ENCODE results near the gene RSAD2. TPM values are rescaled to one million over a fixed set of nuclear protein-coding genes. Genes with fewer than 3 reads are reported as not detected.
"Not testable (repeated sequence)": the region's sequence is repeated elsewhere in the genome, so short reads cannot be mapped to it uniquely, and the experiment has no call there.

RSAD2 gene
- total and polyA plus RNA-seq, 4 donors: 1.7 to 8.9 (median 6.6) TPM

DNA sequence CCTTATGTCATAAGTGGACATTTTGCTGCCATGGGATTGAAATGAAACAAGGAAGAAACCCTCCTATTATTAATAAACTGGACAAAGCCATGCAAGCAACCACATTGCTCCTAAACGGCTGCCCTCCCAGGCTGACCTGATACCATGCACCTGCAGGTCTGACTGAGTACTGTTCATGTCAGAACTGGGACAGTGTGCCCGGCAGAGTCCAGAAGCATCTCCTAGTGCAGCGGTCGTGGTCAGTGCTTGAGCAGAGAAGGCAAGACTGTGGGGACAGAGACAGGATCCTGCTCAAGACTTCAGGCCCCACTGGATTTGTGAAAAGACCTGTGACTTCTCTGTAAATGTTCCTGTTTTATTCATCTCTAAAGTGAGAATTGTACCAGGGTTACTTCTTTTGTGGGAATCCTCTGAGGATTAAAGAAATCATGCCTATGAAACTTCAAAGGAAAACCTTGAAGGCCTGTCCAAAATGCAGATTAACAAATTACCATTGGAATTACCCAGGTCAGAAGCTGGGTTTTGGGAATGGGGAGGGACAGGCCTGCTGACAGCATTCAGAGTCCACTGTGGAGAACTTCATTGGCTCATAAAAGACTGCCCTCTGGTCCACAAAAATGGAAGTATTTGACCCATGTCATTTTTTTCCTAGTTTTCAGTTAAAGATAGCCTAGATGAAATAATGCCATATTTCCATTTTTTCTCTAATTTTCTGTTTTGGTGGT is 53.5 kb downstream of the RSAD2 start:
- H3K4me1 ChIP-seq (ENCODE audit: control insufficient read depth in 1 of 2, insufficient read depth in 2 of 2, low read length in 2 of 2): no peaks in the 10 kb centered on the region
- ATAC-seq (ENCODE audit: low FRiP score) (no peak), DNase-seq (no peak)
- no peak overlapping the region for H3K27ac ChIP-seq (ENCODE audit: low read depth in 1 of 2, low read length in 2 of 2)
- no peaks in the 10 kb centered on the region for H3K36me3 ChIP-seq (ENCODE audit: control insufficient read depth in 1 of 2, insufficient read depth in 2 of 2, low read length in 1 of 2)
- H3K9me3 ChIP-seq (ENCODE audit: control insufficient read depth, low read length): no peaks in the 10 kb centered on the region
- intact Hi-C loops (cut with DNase I): no loop called here
- 81 to 86% methylated on average over 4 of the region's 4 CpGs for WGBS, 2 donors
- no peaks in the 10 kb centered on the region for H3K27me3 ChIP-seq (ENCODE audit: control insufficient read depth in 1 of 2, insufficient read depth in 2 of 2, low read length in 1 of 2)
- H3K4me3 ChIP-seq (ENCODE audit: low read length in 2 of 2): no peak overlapping the region

- Histone ChIP-seq H3K4me3 (ENCODE audit: low read length in 2 of 2) (no peak overlapping the region), H3K27ac (ENCODE audit: low read depth in 1 of 2, low read length in 2 of 2) (no peak overlapping the region), H3K36me3 (ENCODE audit: control insufficient read depth in 1 of 2, insufficient read depth in 2 of 2, low read length in 1 of 2) (no peaks in the 10 kb centered on the region), H3K27me3 (ENCODE audit: control insufficient read depth in 1 of 2, insufficient read depth in 2 of 2, low read length in 1 of 2) (no peaks in the 10 kb centered on the region), H3K4me1 (ENCODE audit: control insufficient read depth in 1 of 2, insufficient read depth in 2 of 2, low read length in 2 of 2) (no peaks in the 10 kb centered on the region), H3K9me3 (ENCODE audit: control insufficient read depth, low read length) (no peaks in the 10 kb centered on the region)
- intact Hi-C loops (cut with DNase I): no loop called here
- ATAC-seq (ENCODE audit: low FRiP score) (no peak), DNase-seq (no peak)
- 44 to 58% methylated on average over 1 of the region's 1 CpG for WGBS, 2 donors
These were observed 54.2 kb downstream of the RSAD2 start for GRCh38 chr2:6931753-6932152.

DNA sequence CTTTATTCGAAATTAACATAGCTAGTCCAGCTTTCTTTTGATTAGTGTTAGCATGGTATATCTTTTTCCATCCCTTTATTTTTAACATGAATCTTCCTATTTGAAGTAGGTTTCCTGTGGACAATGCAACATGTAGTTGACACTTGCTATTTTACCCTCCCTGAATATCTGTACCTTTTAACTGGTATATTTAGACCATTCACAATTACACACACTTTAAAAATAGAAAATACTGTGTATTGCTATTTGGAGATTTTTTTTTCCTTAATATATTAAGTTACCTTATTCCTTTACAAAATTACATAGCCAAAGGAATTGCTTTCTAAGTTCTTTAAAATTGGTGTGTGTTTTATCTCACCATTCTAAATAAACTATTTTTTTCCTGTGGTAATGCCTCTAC is 54.6 kb downstream of the RSAD2 start:
- WGBS, 2 donors: 95 to 97% methylated on average over 1 of the region's 1 CpG
- Histone ChIP-seq H3K4me3 (ENCODE audit: low read length in 2 of 2) (no peak overlapping the region), H3K27me3 (ENCODE audit: control insufficient read depth in 1 of 2, insufficient read depth in 2 of 2, low read length in 1 of 2) (no peaks in the 10 kb centered on the region), H3K4me1 (ENCODE audit: control insufficient read depth in 1 of 2, insufficient read depth in 2 of 2, low read length in 2 of 2) (no peaks in the 10 kb centered on the region), H3K27ac (ENCODE audit: low read depth in 1 of 2, low read length in 2 of 2) (no peak overlapping the region), H3K36me3 (ENCODE audit: control insufficient read depth in 1 of 2, insufficient read depth in 2 of 2, low read length in 1 of 2) (no peaks in the 10 kb centered on the region), H3K9me3 (ENCODE audit: control insufficient read depth, low read length) (no peaks in the 10 kb centered on the region)
- ATAC-seq (ENCODE audit: low FRiP score) (no peak), DNase-seq (no peak)
- intact Hi-C loops (cut with DNase I): no loop called here

- Histone ChIP-seq H3K27ac (ENCODE audit: low read depth in 1 of 2, low read length in 2 of 2) (no peak overlapping the region), H3K4me1 (ENCODE audit: control insufficient read depth in 1 of 2, insufficient read depth in 2 of 2, low read length in 2 of 2) (no peaks in the 10 kb centered on the region), H3K27me3 (ENCODE audit: control insufficient read depth in 1 of 2, insufficient read depth in 2 of 2, low read length in 1 of 2) (no peaks in the 10 kb centered on the region), H3K36me3 (ENCODE audit: control insufficient read depth in 1 of 2, insufficient read depth in 2 of 2, low read length in 1 of 2) (no peaks in the 10 kb centered on the region), H3K9me3 (ENCODE audit: control insufficient read depth, low read length) (no peaks in the 10 kb centered on the region), H3K4me3 (ENCODE audit: low read length in 2 of 2) (no peak overlapping the region)
- ATAC-seq (ENCODE audit: low FRiP score) (no peak), DNase-seq (no peak)
- intact Hi-C loops (cut with DNase I): no loop called here
- WGBS, 2 donors: 97% methylated on average over 7 of the region's 7 CpGs
These were observed 55.3 kb downstream of the RSAD2 start for GRCh38 chr2:6932828-6933227.

- DNase-seq (no peak), ATAC-seq (ENCODE audit: low FRiP score) (no peak)
- Histone ChIP-seq H3K4me3 (ENCODE audit: low read length in 2 of 2) (no peak overlapping the region), H3K36me3 (ENCODE audit: control insufficient read depth in 1 of 2, insufficient read depth in 2 of 2, low read length in 1 of 2) (no peaks in the 10 kb centered on the region), H3K27me3 (ENCODE audit: control insufficient read depth in 1 of 2, insufficient read depth in 2 of 2, low read length in 1 of 2) (no peaks in the 10 kb centered on the region), H3K27ac (ENCODE audit: low read depth in 1 of 2, low read length in 2 of 2) (no peak overlapping the region), H3K9me3 (ENCODE audit: control insufficient read depth, low read length) (no peaks in the 10 kb centered on the region), H3K4me1 (ENCODE audit: control insufficient read depth in 1 of 2, insufficient read depth in 2 of 2, low read length in 2 of 2) (no peaks in the 10 kb centered on the region)
- intact Hi-C loops (cut with DNase I): no loop called here
- 88 to 92% methylated on average over 3 of the region's 3 CpGs for WGBS, 2 donors
These were observed 56.3 kb downstream of the RSAD2 start for GRCh38 chr2:6933911-6934310.

DNA sequence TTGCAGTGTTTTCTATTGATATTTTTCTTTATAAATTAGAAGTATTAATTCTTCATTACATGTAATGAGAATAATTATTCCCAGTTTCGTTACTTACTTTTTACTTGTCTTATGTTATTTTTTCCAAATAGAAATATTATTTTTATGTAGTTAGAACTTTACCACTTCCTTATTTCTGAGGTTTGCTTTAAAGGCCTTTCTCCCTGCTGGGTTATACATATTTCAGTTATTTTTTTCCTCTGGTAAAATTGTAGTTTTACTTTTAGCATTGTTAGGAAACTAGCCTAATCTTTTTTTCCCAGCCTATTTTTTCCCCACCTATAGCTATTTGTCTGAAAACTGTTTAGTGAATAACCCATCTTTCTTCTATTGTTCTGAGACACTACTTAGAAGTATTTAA is 56.8 kb downstream of the RSAD2 start:
- no peak for DNase-seq

GRCh38 chr2:6934758-6935651 is 57.4 kb downstream of the RSAD2 start:
- H3K9me3 ChIP-seq (ENCODE audit: control insufficient read depth, low read length): no peaks in the 10 kb centered on the region
- no peaks in the 10 kb centered on the region for H3K36me3 ChIP-seq (ENCODE audit: control insufficient read depth in 1 of 2, insufficient read depth in 2 of 2, low read length in 1 of 2)
- 91 to 93% methylated on average over 11 of the region's 11 CpGs for WGBS, 2 donors
- intact Hi-C loops (cut with DNase I): no loop called here
- DNase-seq (no peak), ATAC-seq (ENCODE audit: low FRiP score) (no peak)
- H3K4me1 ChIP-seq (ENCODE audit: control insufficient read depth in 1 of 2, insufficient read depth in 2 of 2, low read length in 2 of 2): no peaks in the 10 kb centered on the region
- H3K27ac ChIP-seq (ENCODE audit: low read depth in 1 of 2, low read length in 2 of 2): no peak overlapping the region
- no peak overlapping the region for H3K4me3 ChIP-seq (ENCODE audit: low read length in 2 of 2)
- H3K27me3 ChIP-seq (ENCODE audit: control insufficient read depth in 1 of 2, insufficient read depth in 2 of 2, low read length in 1 of 2): no peaks in the 10 kb centered on the region

More for the DNA sequence above, 56.8 kb downstream of the RSAD2 start:
- Histone ChIP-seq H3K27ac (ENCODE audit: low read depth in 1 of 2, low read length in 2 of 2) (no peak overlapping the region), H3K4me3 (ENCODE audit: low read length in 2 of 2) (no peak overlapping the region), H3K9me3 (ENCODE audit: control insufficient read depth, low read length) (no peaks in the 10 kb centered on the region), H3K27me3 (ENCODE audit: control insufficient read depth in 1 of 2, insufficient read depth in 2 of 2, low read length in 1 of 2) (no peaks in the 10 kb centered on the region), H3K36me3 (ENCODE audit: control insufficient read depth in 1 of 2, insufficient read depth in 2 of 2, low read length in 1 of 2) (no peaks in the 10 kb centered on the region), H3K4me1 (ENCODE audit: control insufficient read depth in 1 of 2, insufficient read depth in 2 of 2, low read length in 2 of 2) (no peaks in the 10 kb centered on the region)
- 84 to 92% methylated on average over 1 of the region's 1 CpG for whole genome bisulfite sequencing, 2 donors
- intact Hi-C loops (cut with DNase I): no loop called here
- no peak for ATAC-seq (ENCODE audit: low FRiP score)

- H3K4me1 ChIP-seq (ENCODE audit: control insufficient read depth in 1 of 2, insufficient read depth in 2 of 2, low read length in 2 of 2); H3K27ac ChIP-seq (ENCODE audit: low read depth in 1 of 2, low read length in 2 of 2): not testable (repeated sequence)
These were observed 58.1 kb downstream of the RSAD2 start for GRCh38 chr2:6935652-6936020.

GRCh38 chr2:6937157-6937556 is 59.6 kb downstream of the RSAD2 start:
- DNase-seq (no peak), ATAC-seq (ENCODE audit: low FRiP score) (no peak)
- H3K36me3 ChIP-seq (ENCODE audit: control insufficient read depth in 1 of 2, insufficient read depth in 2 of 2, low read length in 1 of 2): no peaks in the 10 kb centered on the region
- H3K9me3 ChIP-seq (ENCODE audit: control insufficient read depth, low read length): no peaks in the 10 kb centered on the region
- H3K27ac ChIP-seq (ENCODE audit: low read depth in 1 of 2, low read length in 2 of 2): no peak overlapping the region
- intact Hi-C loops (cut with DNase I): no loop called here
- no peak overlapping the region for H3K4me3 ChIP-seq (ENCODE audit: low read length in 2 of 2)
- H3K4me1 ChIP-seq (ENCODE audit: control insufficient read depth in 1 of 2, insufficient read depth in 2 of 2, low read length in 2 of 2): no peaks in the 10 kb centered on the region
- H3K27me3 ChIP-seq (ENCODE audit: control insufficient read depth in 1 of 2, insufficient read depth in 2 of 2, low read length in 1 of 2): no peaks in the 10 kb centered on the region
- 91 to 98% methylated on average over 2 of the region's 2 CpGs for WGBS, 2 donors

More at GRCh38 chr2:6935652-6936020, 58.1 kb downstream of the RSAD2 start:
- intact Hi-C loops (cut with DNase I); DNase-seq; H3K9me3 ChIP-seq (ENCODE audit: control insufficient read depth, low read length); ATAC-seq (ENCODE audit: low FRiP score); H3K4me3 ChIP-seq (ENCODE audit: low read length in 2 of 2); H3K27me3 ChIP-seq (ENCODE audit: control insufficient read depth in 1 of 2, insufficient read depth in 2 of 2, low read length in 1 of 2); H3K36me3 ChIP-seq (ENCODE audit: control insufficient read depth in 1 of 2, insufficient read depth in 2 of 2, low read length in 1 of 2): not testable (repeated sequence)
- WGBS, 2 donors: 96 to 97% methylated on average over 4 of the region's 4 CpGs

Data from aorta (tissue), 5 donors.